ENCODE results near the gene MAST2.
"Not testable (repeated sequence)": the region's sequence is repeated elsewhere in the genome, so short reads cannot be mapped to it uniquely, and the experiment has no call there.

MAST2 gene

GRCh38 chr1:45857755-45858492 lies 54.5 kb downstream of the MAST2 start:
- not testable (repeated sequence) for DNase-seq (ENCODE audit: low read depth in 2 of 2)

GRCh38 chr1:45859221-45859620 lies 55.8 kb downstream of the MAST2 start:
- DNase-seq (ENCODE audit: low read depth in 2 of 2): no peak

DNA sequence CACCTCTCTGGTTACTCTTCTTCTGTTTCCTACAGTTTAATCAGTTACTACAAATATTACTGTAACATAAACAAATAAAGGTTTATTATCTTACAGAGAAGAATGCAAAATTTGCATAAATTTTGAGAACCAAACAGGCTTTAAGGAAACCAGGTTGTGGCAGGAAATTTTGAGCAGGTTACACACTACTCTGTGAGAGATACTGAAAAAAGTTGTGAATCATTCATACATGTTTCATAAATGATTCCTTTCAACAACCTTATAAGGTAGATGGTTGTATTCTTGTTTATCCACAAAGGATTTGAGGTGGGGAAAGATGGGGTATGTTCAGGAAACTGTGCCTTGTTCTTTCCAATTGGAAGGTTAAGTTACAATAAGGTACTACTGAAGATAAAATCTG lies 58.6 kb downstream of the MAST2 start:
- DNase-seq (ENCODE audit: low read depth in 2 of 2): no peak

DNA sequence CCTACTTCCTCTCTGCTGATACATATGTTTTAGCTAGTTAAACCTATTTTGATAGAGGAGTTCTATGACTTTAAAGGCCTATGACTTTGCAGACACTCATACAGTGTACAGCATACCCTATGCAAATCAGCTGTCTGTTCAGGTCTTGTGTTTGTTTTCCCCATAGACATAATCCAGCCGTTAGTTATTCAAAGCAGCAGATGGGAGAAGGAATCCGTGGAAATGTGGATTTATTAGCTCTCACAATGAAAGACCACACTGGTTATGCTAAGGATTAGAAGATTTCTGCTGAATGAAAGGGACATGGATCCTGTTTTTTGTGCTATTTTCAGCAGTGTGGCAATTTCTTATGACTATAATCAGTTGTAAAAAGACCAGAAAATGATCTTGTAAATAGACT lies 59.8 kb downstream of the MAST2 start:
- DNase-seq (ENCODE audit: low read depth in 2 of 2): no peak

- no peak for DNase-seq (ENCODE audit: low read depth in 2 of 2)
Observed at GRCh38 chr1:45864167-45865106, 61.0 kb downstream of the MAST2 start.

DNA sequence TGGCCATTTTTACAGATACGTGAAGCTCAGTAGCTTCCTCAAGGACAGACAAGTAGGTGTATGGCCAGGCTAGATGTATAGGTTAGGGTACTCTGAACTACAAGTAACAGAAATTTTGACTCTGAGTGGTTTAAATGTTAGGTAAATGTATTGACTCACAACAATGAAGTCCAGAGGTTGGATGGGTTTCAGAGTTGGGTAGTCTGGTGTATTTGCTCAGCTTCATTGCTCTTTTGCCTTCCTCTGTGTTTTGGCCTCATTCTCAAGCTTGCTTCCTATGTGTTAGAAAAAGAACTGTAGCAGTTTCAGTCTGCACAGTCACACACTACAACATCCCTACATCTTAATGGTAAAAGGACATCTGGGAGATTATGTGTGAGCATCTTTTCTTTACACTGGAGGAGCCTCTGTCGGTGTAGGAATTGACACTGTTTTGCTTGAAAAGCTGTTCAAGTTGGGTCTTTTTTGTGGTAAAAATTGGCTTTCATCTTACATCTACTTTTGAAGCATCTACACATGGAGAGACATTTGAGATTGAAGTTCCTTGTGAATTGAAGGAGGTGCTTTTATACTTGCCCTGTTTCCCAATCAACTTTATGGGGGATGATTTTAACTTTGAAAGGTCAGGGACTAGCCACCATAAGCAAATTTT lies 64.4 kb downstream of the MAST2 start:
- DNase-seq (ENCODE audit: low read depth in 2 of 2): no peak

DNA sequence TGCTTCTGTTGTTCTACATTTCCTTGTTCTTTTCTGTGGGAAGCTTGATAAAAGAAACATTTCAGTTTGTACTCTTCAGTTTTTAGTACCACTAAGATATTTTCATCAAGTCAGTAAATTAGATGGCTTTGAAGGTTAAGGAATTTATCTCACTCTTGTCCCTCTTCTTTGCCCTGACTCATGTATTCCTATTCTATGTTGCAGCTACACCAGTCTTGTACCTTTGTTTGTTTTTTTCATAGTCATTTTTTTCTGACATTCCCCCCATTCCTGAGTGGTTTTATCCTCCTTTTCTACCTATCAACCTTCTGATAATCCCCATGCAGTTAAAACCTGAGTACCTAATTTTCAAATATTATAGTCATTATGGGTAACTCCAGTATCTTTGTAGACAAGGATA lies 65.4 kb downstream of the MAST2 start:
- DNase-seq (ENCODE audit: low read depth in 2 of 2): no peak

DNA sequence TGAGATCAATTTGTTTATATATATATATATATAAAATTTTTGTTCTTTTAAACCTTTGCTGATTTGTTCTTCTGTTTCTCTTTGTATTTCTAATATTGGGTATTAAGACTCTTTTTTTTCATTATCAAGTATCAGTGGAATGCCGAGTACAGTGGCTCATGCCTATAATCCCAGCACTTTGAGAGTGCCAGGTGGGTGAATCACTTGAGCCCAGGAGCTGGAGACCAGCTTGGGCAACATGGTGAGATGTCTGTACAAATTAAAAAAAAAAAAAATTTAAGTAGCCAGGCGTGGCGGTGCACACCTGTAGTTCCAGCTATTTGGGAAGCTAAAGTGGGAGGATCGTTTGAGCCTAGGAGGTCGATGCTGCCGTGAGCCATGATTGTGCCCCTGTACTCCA lies 67.1 kb downstream of the MAST2 start:
- DNase-seq (ENCODE audit: low read depth in 2 of 2): no peak

DNA sequence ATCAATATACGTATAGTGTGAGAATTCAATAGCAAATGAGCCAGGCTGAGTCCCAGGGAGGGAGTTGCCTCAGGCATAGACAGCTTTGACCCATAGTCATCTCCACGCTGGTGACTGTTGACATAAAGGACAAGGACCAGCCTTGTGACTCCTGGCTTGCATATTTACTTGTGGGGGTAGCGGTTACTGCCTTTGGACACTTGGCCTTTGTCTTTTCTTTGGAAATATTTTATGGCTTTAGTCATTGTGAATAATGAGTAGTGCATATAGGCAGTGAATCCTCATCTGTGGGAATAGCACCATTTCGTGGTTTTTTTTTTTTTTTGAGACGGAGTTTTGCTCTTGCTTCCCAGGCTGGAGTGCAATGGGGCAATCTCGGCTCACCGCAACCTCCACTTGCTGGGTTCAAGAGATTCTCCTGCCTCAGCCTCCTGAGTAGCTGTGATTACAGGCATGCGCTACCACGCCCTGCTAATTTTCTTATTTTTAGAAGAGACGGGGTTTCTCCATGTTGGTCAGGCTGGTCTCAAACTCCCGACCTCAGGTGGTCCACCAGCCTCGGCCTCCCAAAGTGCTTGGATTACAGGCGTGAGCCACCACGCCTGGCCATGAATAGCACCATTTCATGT lies 68.9 kb downstream of the MAST2 start:
- DNase-seq (ENCODE audit: low read depth in 2 of 2): not testable (repeated sequence)

- no peak for DNase-seq (ENCODE audit: low read depth in 2 of 2)
Observed at GRCh38 chr1:45876000-45876617, 72.7 kb downstream of the MAST2 start.

GRCh38 chr1:45877264-45877663 lies 73.9 kb downstream of the MAST2 start:
- no peak for DNase-seq (ENCODE audit: low read depth in 2 of 2)

DNA sequence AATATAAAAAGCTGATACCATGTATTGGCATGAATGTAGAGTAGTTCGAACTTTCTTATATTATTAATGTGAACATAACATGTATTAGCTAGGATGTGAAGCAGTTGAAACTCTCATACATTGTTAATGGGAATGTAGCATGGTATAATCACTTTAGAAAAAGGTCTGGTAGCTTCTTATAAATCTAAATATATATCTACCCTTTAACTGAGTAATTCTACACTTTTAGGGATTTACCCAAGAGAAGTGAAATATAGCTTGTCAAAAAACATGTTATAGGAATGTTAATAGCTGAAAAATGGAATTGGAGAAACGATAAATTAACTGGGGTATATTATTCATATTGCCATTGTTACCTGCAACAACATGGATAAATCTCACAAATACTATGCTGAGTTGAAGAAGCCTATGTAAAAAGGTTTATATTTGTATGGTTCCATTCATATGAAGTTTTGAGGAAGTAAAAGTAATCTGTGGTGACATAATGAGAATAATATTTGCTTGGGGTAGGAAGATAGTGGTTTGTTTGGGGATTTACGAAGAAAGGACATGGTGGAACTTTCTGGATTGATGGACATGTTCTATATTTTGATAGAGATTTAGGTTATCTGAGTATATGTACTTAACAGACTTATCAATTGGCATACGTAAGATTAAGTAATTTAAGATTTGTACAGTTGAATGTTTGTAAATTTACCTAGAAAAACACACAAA lies 76.6 kb downstream of the MAST2 start:
- no peak for DNase-seq (ENCODE audit: low read depth in 2 of 2)

DNA sequence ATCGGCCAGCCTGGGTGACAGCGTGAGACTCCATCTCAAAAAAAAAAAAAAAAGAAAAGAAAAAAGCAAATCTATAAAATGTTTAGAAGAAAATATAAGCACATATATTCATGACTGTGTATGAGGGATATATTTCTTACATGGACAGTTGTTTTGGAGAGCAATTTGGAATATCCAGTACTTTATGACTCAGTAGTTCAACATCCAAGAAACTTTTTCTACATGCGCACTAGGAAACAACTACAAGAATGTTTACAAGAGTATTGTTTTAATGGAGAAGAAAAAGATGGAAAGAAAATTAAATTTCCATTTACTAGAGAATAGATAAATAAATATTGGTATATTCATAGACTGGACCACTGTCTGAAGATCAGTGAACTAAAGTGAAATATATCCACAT lies 77.5 kb downstream of the MAST2 start:
- DNase-seq (ENCODE audit: low read depth in 2 of 2): no peak

- no peak for DNase-seq (ENCODE audit: low read depth in 2 of 2)
Observed at GRCh38 chr1:45883658-45884057, 80.2 kb downstream of the MAST2 start.

- no peak for DNase-seq (ENCODE audit: low read depth in 2 of 2)
Observed at GRCh38 chr1:45884700-45885099, 81.3 kb downstream of the MAST2 start.

GRCh38 chr1:45886229-45886628 lies 82.8 kb downstream of the MAST2 start:
- no peak for DNase-seq (ENCODE audit: low read depth in 2 of 2)

- no peak for DNase-seq (ENCODE audit: low read depth in 2 of 2)
Observed at GRCh38 chr1:45887156-45887842, 83.9 kb downstream of the MAST2 start.

DNA sequence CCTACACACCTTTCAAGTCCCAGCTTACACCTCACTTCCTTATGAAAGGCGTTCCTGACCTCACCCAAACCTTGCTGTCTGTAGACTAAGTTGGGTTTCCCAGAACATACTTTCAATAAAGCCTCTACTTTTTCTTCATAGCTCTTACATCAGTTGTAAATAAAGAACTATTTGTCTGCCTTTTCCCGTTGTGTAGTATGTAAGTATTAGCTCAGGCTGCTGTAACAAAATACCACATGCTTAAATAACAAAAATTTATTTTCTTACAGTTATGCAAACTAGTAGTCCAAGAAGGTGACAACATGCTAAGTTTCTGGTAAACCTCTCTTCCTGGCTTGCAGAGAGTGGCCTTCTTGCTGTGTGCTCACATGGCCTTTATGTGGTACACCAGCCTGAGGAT lies 86.7 kb downstream of the MAST2 start:
- DNase-seq (ENCODE audit: low read depth in 2 of 2): no peak

- no peak for DNase-seq (ENCODE audit: low read depth in 2 of 2)
Observed at GRCh38 chr1:45891087-45891486, 87.7 kb downstream of the MAST2 start.

DNA sequence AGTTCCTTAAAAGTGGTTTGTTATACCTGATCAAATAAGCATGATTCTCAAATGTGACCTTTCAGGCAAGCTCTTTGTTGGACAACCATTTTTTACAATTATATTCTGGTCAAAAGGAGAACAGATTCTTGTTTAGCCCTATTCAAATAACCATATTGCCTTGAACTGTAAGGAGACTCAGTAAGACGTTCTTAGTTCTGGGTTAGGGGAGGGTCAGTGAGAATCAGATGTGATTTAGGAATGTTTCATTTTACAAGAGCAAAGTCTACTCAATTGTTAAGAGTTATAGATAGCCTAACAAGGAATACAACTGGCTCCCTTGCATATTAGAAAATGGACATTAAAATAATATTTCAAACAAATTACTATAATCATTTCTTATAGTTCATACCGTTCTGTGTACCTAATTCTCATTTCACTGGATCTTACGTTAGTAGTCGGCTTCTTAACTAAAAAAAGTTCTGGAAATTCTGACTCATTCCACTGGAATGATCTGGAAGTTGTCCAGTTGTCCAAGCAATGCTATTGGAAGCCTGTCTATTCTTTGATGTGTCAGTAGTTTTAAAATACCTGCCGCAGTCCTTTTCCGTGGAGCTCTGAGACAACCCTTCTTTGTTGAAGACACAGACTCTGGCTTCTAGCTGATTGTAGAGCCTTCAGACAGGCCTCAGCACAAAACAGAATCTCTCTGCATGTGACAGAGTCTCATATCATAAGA lies 88.8 kb downstream of the MAST2 start:
- DNase-seq (ENCODE audit: low read depth in 2 of 2): no peak
